Measurements from ENCODE around the gene ABCA3. TPM values are rescaled to one million over a fixed set of nuclear protein-coding genes. Genes with fewer than 3 reads are reported as not detected.

ABCA3 gene
- total RNA-seq, 1 donor from 2014 or later, result 18.3 TPM

GRCh38 chr16:2317231-2318020, 23.1 kb downstream of the ABCA3 start:
- no peak for DNase-seq (ENCODE audit: low spot score)

- DNase-seq (ENCODE audit: low spot score), result no peak
Measured at GRCh38 chr16:2308089-2308962, 32.2 kb downstream of the ABCA3 start.

- no peak for DNase-seq (ENCODE audit: low spot score)
Measured at GRCh38 chr16:2299915-2300192, 40.7 kb downstream of the ABCA3 start.

GRCh38 chr16:2299121-2299914, 41.2 kb downstream of the ABCA3 start:
- DNase-seq (ENCODE audit: low spot score), result no peak

GRCh38 chr16:2298621-2299020, 41.9 kb downstream of the ABCA3 start:
- no peak for DNase-seq (ENCODE audit: low spot score)

- DNase-seq (ENCODE audit: low spot score), result no peak
Measured at GRCh38 chr16:2297506-2297860, 43.0 kb downstream of the ABCA3 start.

- no peak for DNase-seq (ENCODE audit: low spot score)
Measured at GRCh38 chr16:2296661-2297505, 43.6 kb downstream of the ABCA3 start.

- DNase-seq (ENCODE audit: low spot score), result no peak
Measured at GRCh38 chr16:2295056-2295798, 45.3 kb downstream of the ABCA3 start.

GRCh38 chr16:2292221-2292620, 48.3 kb downstream of the ABCA3 start:
- DNase-seq (ENCODE audit: low spot score), result no peak

GRCh38 chr16:2289282-2289681, 51.2 kb downstream of the ABCA3 start:
- DNase-seq (ENCODE audit: low spot score), result no peak

- no peak for DNase-seq (ENCODE audit: low spot score)
Measured at GRCh38 chr16:2288726-2289125, 51.8 kb downstream of the ABCA3 start.

- DNase-seq (ENCODE audit: low spot score), result no peak
Measured at GRCh38 chr16:2287916-2288547, 52.5 kb downstream of the ABCA3 start.

- no peak for DNase-seq (ENCODE audit: low spot score)
Measured at GRCh38 chr16:2286550-2286949, 54.0 kb downstream of the ABCA3 start.

- DNase-seq (ENCODE audit: low spot score), result no peak
Measured at GRCh38 chr16:2285731-2286191, 54.8 kb downstream of the ABCA3 start.

- DNase-seq (ENCODE audit: low spot score), result no peak
Measured at GRCh38 chr16:2284797-2285576, 55.5 kb downstream of the ABCA3 start.

GRCh38 chr16:2284001-2284770, 56.3 kb downstream of the ABCA3 start:
- no peak for DNase-seq (ENCODE audit: low spot score)

- no peak for DNase-seq (ENCODE audit: low spot score)
Measured at GRCh38 chr16:2282866-2283555, 57.5 kb downstream of the ABCA3 start.

- no peak for DNase-seq (ENCODE audit: low spot score)
Measured at GRCh38 chr16:2282262-2282661, 58.3 kb downstream of the ABCA3 start.

Measured in mucosa of gallbladder (tissue), 1 donor.